ENCODE results near the gene BMP2K. TPM values are rescaled to one million over a fixed set of nuclear protein-coding genes. Genes with fewer than 3 reads are reported as not detected.

BMP2K gene
- total RNA-seq, 2 experiments from 2014 or later: 43.4 to 61.1 TPM

GRCh38 chr4:78764498-78764961, 11.6 kb upstream of the BMP2K start:
- H3K9me2 ChIP-seq (ENCODE audit: insufficient read depth, low read length): no peaks in the 10 kb centered on the region
- ChIA-PET POLR2A (interaction anchor here (2.3 to 4.9 kb wide), 2 partner anchors 10 to 12 kb away, joined by 8 to 40 read pairs; no protein-coding TSS in a partner anchor), CTCF (ENCODE audit: unreplicated experiment) (interaction anchor here (1.0 kb wide), 1 partner anchor 98 kb away, joined by 3 read pairs; no protein-coding TSS in a partner anchor)
- intact Hi-C loops (cut with micrococcal nuclease; ENCODE audit: unreplicated experiment): no loop called here
- peaks cover 37% of the 10 kb centered on the region for H3K4me1 ChIP-seq (ENCODE audit: insufficient read depth, low read length, poor library complexity, severe bottlenecking)
- TF ChIP-seq CTCF (conservative IDR thresholded peaks at IDR 0.05; ENCODE audit: low read length) (no peak), EZH2phosphoT487 (IDR thresholded peaks at IDR 0.05; ENCODE audit: borderline replicate concordance, low read depth, low read length) (no peak)
- DNase-seq (ENCODE audit: low spot score): no peak
- no peaks in the 10 kb centered on the region for H4K20me1 ChIP-seq (ENCODE audit: insufficient read depth, low read length)
- H3K27ac ChIP-seq (ENCODE audit: low read depth, low read length, poor library complexity, severe bottlenecking): no peak overlapping the region
- BruUV-seq (replicated peaks): no TSS peak
- no peaks in the 10 kb centered on the region for H3K79me2 ChIP-seq (ENCODE audit: insufficient read depth, low read depth, low read length)
- no peak overlapping the region for H2AFZ ChIP-seq (ENCODE audit: low read length)
- no peak overlapping the region for H3K4me3 ChIP-seq (ENCODE audit: low read depth, low read length, poor library complexity, severe bottlenecking)
- no peak overlapping the region for H3K4me2 ChIP-seq (ENCODE audit: low read length)
- no peaks in the 10 kb centered on the region for H3K36me3 ChIP-seq (ENCODE audit: insufficient read depth, low read length)
- no peaks in the 10 kb centered on the region for H3K9me3 ChIP-seq (ENCODE audit: low read length)

- intact Hi-C loops (cut with micrococcal nuclease; ENCODE audit: unreplicated experiment): no loop called here
- H3K4me1 ChIP-seq (ENCODE audit: insufficient read depth, low read length, poor library complexity, severe bottlenecking): peaks cover 34% of the 10 kb centered on the region
- H3K4me2 ChIP-seq (ENCODE audit: low read length): peak overlapping the region; percentile 56
- no peaks in the 10 kb centered on the region for H3K9me2 ChIP-seq (ENCODE audit: insufficient read depth, low read length)
- H3K4me3 ChIP-seq (ENCODE audit: low read depth, low read length, poor library complexity, severe bottlenecking): no peak overlapping the region
- H3K27ac ChIP-seq (ENCODE audit: low read depth, low read length, poor library complexity, severe bottlenecking): peak overlapping the region; percentile 53
- BruUV-seq (replicated peaks): no TSS peak
- no peaks in the 10 kb centered on the region for H3K36me3 ChIP-seq (ENCODE audit: insufficient read depth, low read length)
- DNase-seq (ENCODE audit: low spot score): no peak
- no peaks in the 10 kb centered on the region for H4K20me1 ChIP-seq (ENCODE audit: insufficient read depth, low read length)
- no peaks in the 10 kb centered on the region for H3K79me2 ChIP-seq (ENCODE audit: insufficient read depth, low read depth, low read length)
- ChIA-PET CTCF (ENCODE audit: unreplicated experiment) (interaction anchor here (1.1 kb wide), 1 partner anchor 15 kb away, joined by 3 read pairs; no protein-coding TSS in a partner anchor), POLR2A (interaction anchor here (1.0 to 7.4 kb wide), 10 partner anchors 9 to 111 kb away, joined by 3 to 73 read pairs (median 4); no protein-coding TSS in a partner anchor)
- TF ChIP-seq EZH2phosphoT487 (IDR thresholded peaks at IDR 0.05; ENCODE audit: borderline replicate concordance, low read depth, low read length) (no peak), CTCF (conservative IDR thresholded peaks at IDR 0.05; ENCODE audit: low read length) (no peak)
- no peaks in the 10 kb centered on the region for H3K9me3 ChIP-seq (ENCODE audit: low read length)
- H2AFZ ChIP-seq (ENCODE audit: low read length): peak overlapping the region; percentile 81
Observed at GRCh38 chr4:78765432-78766006, 10.6 kb upstream of the BMP2K start.

- ChIA-PET CTCF (ENCODE audit: unreplicated experiment) (interaction anchor here (1.1 kb wide), 1 partner anchor 16 kb away, joined by 3 read pairs; no protein-coding TSS in a partner anchor), POLR2A (interaction anchor here (0.7 to 7.4 kb wide), 16 partner anchors 9 to 121 kb away, joined by 3 to 73 read pairs (median 4); no protein-coding TSS in a partner anchor)
Observed at GRCh38 chr4:78766026-78766425, 10.1 kb upstream of the BMP2K start.

More at GRCh38 chr4:78766026-78766425, 10.1 kb upstream of the BMP2K start:
- peak overlapping the region; percentile 56 for H3K4me2 ChIP-seq (ENCODE audit: low read length)
- no peaks in the 10 kb centered on the region for H4K20me1 ChIP-seq (ENCODE audit: insufficient read depth, low read length)
- no peaks in the 10 kb centered on the region for H3K9me3 ChIP-seq (ENCODE audit: low read length)
- no peaks in the 10 kb centered on the region for H3K79me2 ChIP-seq (ENCODE audit: insufficient read depth, low read depth, low read length)
- no peak for DNase-seq (ENCODE audit: low spot score)
- H2AFZ ChIP-seq (ENCODE audit: low read length): peak overlapping the region; percentile 81
- no peaks in the 10 kb centered on the region for H3K9me2 ChIP-seq (ENCODE audit: insufficient read depth, low read length)
- H3K4me1 ChIP-seq (ENCODE audit: insufficient read depth, low read length, poor library complexity, severe bottlenecking): peaks cover 29% of the 10 kb centered on the region
- intact Hi-C loops (cut with micrococcal nuclease; ENCODE audit: unreplicated experiment): no loop called here
- no peaks in the 10 kb centered on the region for H3K36me3 ChIP-seq (ENCODE audit: insufficient read depth, low read length)
- TF ChIP-seq CTCF (conservative IDR thresholded peaks at IDR 0.05; ENCODE audit: low read length) (no peak), EZH2phosphoT487 (IDR thresholded peaks at IDR 0.05; ENCODE audit: borderline replicate concordance, low read depth, low read length) (no peak)
- peak overlapping the region; percentile 26 for H3K4me3 ChIP-seq (ENCODE audit: low read depth, low read length, poor library complexity, severe bottlenecking)
- H3K27ac ChIP-seq (ENCODE audit: low read depth, low read length, poor library complexity, severe bottlenecking): peak overlapping the region; percentile 53
- BruUV-seq (replicated peaks): TSS peak; percentile 85
